Panc1 (cell line): ENCODE data around the gene P2RX1.

Source experiments
- CTCF ChIP-seq: fragments of 450-650 bp; IDR thresholded peaks from 2 replicates; pipeline ENCODE4 v1.5.1; 2017; ENCODE audit warnings: mild to moderate bottlenecking
- POLR2AphosphoS5 ChIP-seq: IDR thresholded peaks from 2 replicates; pipeline ENCODE4 v1.6.1; 2012; ENCODE audit warnings: mild to moderate bottlenecking, low read depth, low read length, moderate library complexity
- REST ChIP-seq, 2 experiments: IDR thresholded peaks; 2 replicates each; pipeline ENCODE4 v1.6.1; 2011 to 2012; ENCODE audit warnings: low read depth in 2 of 2, control low read depth in 1 of 2, low read length in 1 of 2, mild to moderate bottlenecking in 1 of 2, moderate library complexity in 1 of 2; ENCODE audit not compliant: insufficient read depth in 1 of 2
- SIN3A ChIP-seq: IDR thresholded peaks from 2 replicates; pipeline ENCODE4 v1.6.1; 2012; ENCODE audit warnings: low read depth, mild to moderate bottlenecking, low read length, moderate library complexity, borderline replicate concordance; ENCODE audit not compliant: insufficient read depth

- no peak for TF ChIP-seq CTCF
- no peak for TF ChIP-seq REST (IDR thresholded peaks at IDR 0.05; ENCODE audit: insufficient read depth in 1 of 2, low read depth in 2 of 2, low read length in 1 of 2)
- no peak for TF ChIP-seq POLR2AphosphoS5
- TF ChIP-seq SIN3A = no peak
Observed at GRCh38 chr17:3847165-3847670, 69.0 kb downstream of the P2RX1 start.
